Muscle of leg (tissue), 11 donors: ENCODE measurements around the gene NTPCR. TPM values are rescaled to one million over a fixed set of nuclear protein-coding genes. Genes with fewer than 3 reads are reported as not detected.
"Not testable (repeated sequence)": the region's sequence is repeated elsewhere in the genome, so short reads cannot be mapped to it uniquely, and the experiment has no call there.

ENCODE experiments used
- DNase-seq: peaks from one replicate; pipeline ENCODE4 v3.0.0; 2013
- H3K27ac ChIP-seq: one replicate; pipeline ENCODE4 v1.5.1; 2013; ENCODE audit warnings: mild to moderate bottlenecking, low read length, control low read depth
- H3K27me3 ChIP-seq: one replicate; pipeline ENCODE4 v1.6.1; 2013; ENCODE audit warnings: low read length; ENCODE audit not compliant: control insufficient read depth, insufficient read depth
- H3K36me3 ChIP-seq: one replicate; pipeline ENCODE4 v1.6.1; 2013; ENCODE audit warnings: low read length; ENCODE audit not compliant: control insufficient read depth, insufficient read depth
- H3K4me1 ChIP-seq: one replicate; pipeline ENCODE4 v1.6.1; 2013; ENCODE audit warnings: low read length; ENCODE audit not compliant: control insufficient read depth, insufficient read depth
- H3K4me3 ChIP-seq: one replicate; pipeline ENCODE4 v1.5.1; 2013; ENCODE audit warnings: low read length, control low read depth
- H3K9me3 ChIP-seq: replicated peaks from 2 replicates; pipeline ENCODE4 v1.6.1; 2013; ENCODE audit warnings: low read depth, low read length; ENCODE audit not compliant: control insufficient read depth
- WGBS: methylation state at CpG from one replicate; pipeline ENCODE4 v1.1.5; 2013; ENCODE audit warnings: missing lambda C conversion rate; ENCODE audit not compliant: insufficient coverage; 5-methylcytosine and 5-hydroxymethylcytosine counted together
- polyA plus RNA-seq, 8 donors: library from polyadenylated mRNA; unstranded; fragments of 120-200 nt; gene quantifications; one replicate each; pipeline versions ENCODE4 v1.2.1 to v1.2.3, GENCODE V29; 2013; ENCODE audit warnings: inconsistent platforms in 1 of 8, low replicate concordance in 1 of 8; ENCODE audit not compliant: insufficient read length in 8 of 8, insufficient read depth in 1 of 8
- total RNA-seq: library from RNA; stranded (reverse); fragments of 120-200 nt; gene quantifications from one replicate; pipeline ENCODE4 v1.2.4, GENCODE V29; 2013

Gene NTPCR
- total and polyA plus RNA-seq, 9 donors: 28.2 to 47.0 (median 37.7) TPM

- WGBS: 37% methylated on average over 3 of the region's 7 CpGs
- no peak overlapping the region for H3K27ac ChIP-seq
- peaks cover 7% of the 10 kb centered on the region for H3K9me3 ChIP-seq
- no peaks in the 10 kb centered on the region for H3K27me3 ChIP-seq
- no peak for DNase-seq
- no peak overlapping the region for H3K4me3 ChIP-seq
- peaks cover 8% of the 10 kb centered on the region for H3K4me1 ChIP-seq
- no peaks in the 10 kb centered on the region for H3K36me3 ChIP-seq
Observed at GRCh38 chr1:232991238-232991637, 40.8 kb downstream of the NTPCR start.

- Histone ChIP-seq H3K4me1 (peaks cover 8% of the 10 kb centered on the region), H3K9me3 (peaks cover 7% of the 10 kb centered on the region), H3K36me3 (no peaks in the 10 kb centered on the region), H3K27ac (no peak overlapping the region), H3K4me3 (no peak overlapping the region), H3K27me3 (no peaks in the 10 kb centered on the region)
- no peak for DNase-seq
- WGBS: 79% methylated on average over 2 of the region's 3 CpGs
Observed at GRCh38 chr1:232992227-232992626, 41.8 kb downstream of the NTPCR start.

- Histone ChIP-seq H3K27me3 (no peaks in the 10 kb centered on the region), H3K4me1 (peaks cover 8% of the 10 kb centered on the region), H3K27ac (no peak overlapping the region), H3K4me3 (no peak overlapping the region), H3K36me3 (no peaks in the 10 kb centered on the region), H3K9me3 (peaks cover 7% of the 10 kb centered on the region)
- DNase-seq: no peak
- 100% methylated on average over 1 of the region's 3 CpGs for WGBS
Observed at GRCh38 chr1:232993555-232993954, 43.1 kb downstream of the NTPCR start.

GRCh38 chr1:232995189-232995588 lies 44.8 kb downstream of the NTPCR start:
- Histone ChIP-seq H3K27me3 (no peaks in the 10 kb centered on the region), H3K4me3 (no peak overlapping the region), H3K36me3 (no peaks in the 10 kb centered on the region), H3K4me1 (peaks cover 4% of the 10 kb centered on the region), H3K9me3 (peaks cover 7% of the 10 kb centered on the region), H3K27ac (no peak overlapping the region)
- peak; percentile 51 for DNase-seq
- 16% methylated on average over 2 of the region's 2 CpGs for WGBS

- Histone ChIP-seq H3K27ac (no peak overlapping the region), H3K36me3 (no peaks in the 10 kb centered on the region), H3K4me3 (no peak overlapping the region), H3K9me3 (peaks cover 7% of the 10 kb centered on the region), H3K27me3 (no peaks in the 10 kb centered on the region), H3K4me1 (peaks cover 4% of the 10 kb centered on the region)
- no peak for DNase-seq
- 86% methylated on average over 1 of the region's 2 CpGs for WGBS
Observed at GRCh38 chr1:232996143-232996542, 45.7 kb downstream of the NTPCR start.

GRCh38 chr1:232998138-232998537 lies 47.7 kb downstream of the NTPCR start:
- Histone ChIP-seq H3K9me3 (peaks cover 7% of the 10 kb centered on the region), H3K27me3 (no peaks in the 10 kb centered on the region), H3K27ac (no peak overlapping the region), H3K4me3 (no peak overlapping the region), H3K36me3 (no peaks in the 10 kb centered on the region), H3K4me1 (peaks cover 4% of the 10 kb centered on the region)
- WGBS: 93% methylated on average over 4 of the region's 15 CpGs
- DNase-seq: no peak

GRCh38 chr1:232998646-232999045 lies 48.2 kb downstream of the NTPCR start:
- Histone ChIP-seq H3K36me3 (no peaks in the 10 kb centered on the region), H3K4me1 (peaks cover 4% of the 10 kb centered on the region), H3K27me3 (no peaks in the 10 kb centered on the region), H3K9me3 (peaks cover 4% of the 10 kb centered on the region), H3K27ac (no peak overlapping the region), H3K4me3 (no peak overlapping the region)
- DNase-seq: peak; percentile 45
- WGBS: no CpG with 5 or more reads among the region's 3 CpGs

GRCh38 chr1:232999956-233000625 lies 49.7 kb downstream of the NTPCR start:
- Histone ChIP-seq H3K27ac (no peak overlapping the region), H3K36me3 (no peaks in the 10 kb centered on the region), H3K4me3 (no peak overlapping the region), H3K4me1 (peaks cover 3% of the 10 kb centered on the region), H3K27me3 (no peaks in the 10 kb centered on the region), H3K9me3 (no peaks in the 10 kb centered on the region)
- 97% methylated on average over 15 of the region's 16 CpGs for WGBS
- no peak for DNase-seq

- H3K4me3 ChIP-seq, H3K4me1 ChIP-seq, H3K27ac ChIP-seq, H3K27me3 ChIP-seq, DNase-seq, H3K9me3 ChIP-seq, H3K36me3 ChIP-seq: not testable (repeated sequence)
- 96% methylated on average over 3 of the region's 5 CpGs for WGBS
Observed at GRCh38 chr1:233003638-233004037, 53.2 kb downstream of the NTPCR start.

GRCh38 chr1:233004451-233004850 lies 54.0 kb downstream of the NTPCR start:
- Histone ChIP-seq H3K4me3 (no peak overlapping the region), H3K36me3 (no peaks in the 10 kb centered on the region), H3K9me3 (no peaks in the 10 kb centered on the region), H3K4me1 (no peaks in the 10 kb centered on the region), H3K27me3 (no peaks in the 10 kb centered on the region), H3K27ac (no peak overlapping the region)
- DNase-seq: no peak
- WGBS: 61% methylated on average over 4 of the region's 9 CpGs

- no peak for DNase-seq
- Histone ChIP-seq H3K4me3 (no peak overlapping the region), H3K27ac (no peak overlapping the region), H3K27me3 (no peaks in the 10 kb centered on the region), H3K36me3 (no peaks in the 10 kb centered on the region), H3K4me1 (no peaks in the 10 kb centered on the region), H3K9me3 (no peaks in the 10 kb centered on the region)
- 67% methylated on average over 3 of the region's 5 CpGs for WGBS
Observed at GRCh38 chr1:233005156-233005555, 54.7 kb downstream of the NTPCR start.
